H9 (cell line): ENCODE data around the gene CCL4L2. TPM values are rescaled to one million over a fixed set of nuclear protein-coding genes. Genes with fewer than 3 reads are reported as not detected.
"Not testable (repeated sequence)": the region's sequence is repeated elsewhere in the genome, so short reads cannot be mapped to it uniquely, and the experiment has no call there.

Source experiments
- DNase-seq: peaks from one replicate; pipeline ENCODE4 v3.0.0-alpha.2; 2017
- H2AFZ ChIP-seq: one replicate; pipeline ENCODE4 v1.6.1; 2013; ENCODE audit warnings: mild to moderate bottlenecking, low read length, control low read depth, moderate library complexity
- H2AK5ac ChIP-seq: 2 replicates; pipeline ENCODE4 v1.6.1; 2013; ENCODE audit warnings: low read length, control low read depth, mixed read lengths; ENCODE audit not compliant: insufficient read length
- H2BK120ac ChIP-seq: one replicate; pipeline ENCODE4 v1.6.1; 2013; ENCODE audit warnings: low read depth, mild to moderate bottlenecking, low read length, control low read depth, inconsistent platforms; ENCODE audit not compliant: poor library complexity, severe bottlenecking
- H2BK12ac ChIP-seq: 2 replicates; pipeline ENCODE4 v1.6.1; 2013; ENCODE audit warnings: low read length, control low read depth, mixed read lengths, low read depth; ENCODE audit not compliant: insufficient read length
- H2BK15ac ChIP-seq: 2 replicates; pipeline ENCODE4 v1.6.1; 2013; ENCODE audit warnings: low read depth, low read length, control low read depth
- H2BK20ac ChIP-seq: one replicate; pipeline ENCODE4 v1.6.1; 2013; ENCODE audit warnings: low read depth, mild to moderate bottlenecking, low read length, control low read depth, inconsistent platforms; ENCODE audit not compliant: poor library complexity, severe bottlenecking
- H2BK5ac ChIP-seq: 2 replicates; pipeline ENCODE4 v1.6.1; 2013; ENCODE audit warnings: low read length, control low read depth, mixed read lengths; ENCODE audit not compliant: insufficient read length
- H3K14ac ChIP-seq: 2 replicates; pipeline ENCODE4 v1.6.1; 2013; ENCODE audit warnings: low read length, control low read depth; ENCODE audit not compliant: insufficient read depth
- H3K18ac ChIP-seq: 2 replicates; pipeline ENCODE4 v1.6.1; 2013; ENCODE audit warnings: low read depth, mild to moderate bottlenecking, mixed read lengths, low read length, control low read depth; ENCODE audit not compliant: insufficient read length
- H3K23ac ChIP-seq: 2 replicates; pipeline ENCODE4 v1.6.1; 2013; ENCODE audit warnings: low read length, control low read depth, mixed read lengths, low read depth; ENCODE audit not compliant: insufficient read length
- H3K23me2 ChIP-seq: 2 replicates; pipeline ENCODE4 v1.6.1; 2013; ENCODE audit warnings: low read depth, mild to moderate bottlenecking, mixed read lengths, low read length, control low read depth; ENCODE audit not compliant: insufficient read length, poor library complexity, severe bottlenecking
- H3K27ac ChIP-seq: 2 replicates; pipeline ENCODE4 v1.5.1; 2013; ENCODE audit warnings: low read length, control low read depth, mixed read lengths, low read depth; ENCODE audit not compliant: insufficient read length
- H3K27me3 ChIP-seq: 2 replicates; pipeline ENCODE4 v1.6.1; 2013; ENCODE audit warnings: low read length, control low read depth, inconsistent platforms; ENCODE audit not compliant: insufficient read depth
- H3K4ac ChIP-seq: 2 replicates; pipeline ENCODE4 v1.6.1; 2013; ENCODE audit warnings: low read depth, mild to moderate bottlenecking, control low read depth, inconsistent platforms, low read length, moderate library complexity
- H3K4me1 ChIP-seq: 2 replicates; pipeline ENCODE4 v1.6.1; 2013; ENCODE audit warnings: low read length, control low read depth, inconsistent platforms; ENCODE audit not compliant: insufficient read depth
- H3K4me2 ChIP-seq: 2 replicates; pipeline ENCODE4 v1.6.1; 2013; ENCODE audit warnings: low read length, control low read depth, mixed read lengths; ENCODE audit not compliant: insufficient read length, insufficient read depth
- H3K56ac ChIP-seq: 2 replicates; pipeline ENCODE4 v1.6.1; 2013; ENCODE audit warnings: low read depth, mild to moderate bottlenecking, mixed read lengths, low read length, control low read depth; ENCODE audit not compliant: insufficient read length
- H3K79me1 ChIP-seq: 2 replicates; pipeline ENCODE4 v1.6.1; 2013; ENCODE audit warnings: low read depth, mild to moderate bottlenecking, moderate library complexity, low read length, control low read depth, inconsistent platforms; ENCODE audit not compliant: insufficient read depth, poor library complexity, severe bottlenecking
- H3K79me2 ChIP-seq: 2 replicates; pipeline ENCODE4 v1.6.1; 2013; ENCODE audit warnings: low read length, control low read depth, inconsistent platforms; ENCODE audit not compliant: insufficient read depth
- H3K9ac ChIP-seq: 2 replicates; pipeline ENCODE4 v1.6.1; 2013; ENCODE audit warnings: low read length, control low read depth, mixed read lengths; ENCODE audit not compliant: insufficient read length; ENCODE audit errors: extremely low read depth
- H3K9me3 ChIP-seq: one replicate; pipeline ENCODE4 v1.6.1; 2013; ENCODE audit warnings: low read depth, low read length, inconsistent platforms; ENCODE audit not compliant: control insufficient read depth
- H3T11ph ChIP-seq: one replicate; pipeline ENCODE4 v1.6.1; 2013; ENCODE audit warnings: mild to moderate bottlenecking, low read length, control low read depth, inconsistent platforms
- H4K20me1 ChIP-seq: one replicate; pipeline ENCODE4 v1.6.1; 2013; ENCODE audit not compliant: control insufficient read depth, insufficient read length, insufficient read depth
- H4K5ac ChIP-seq: 2 replicates; pipeline ENCODE4 v1.6.1; 2013; ENCODE audit warnings: low read depth, mild to moderate bottlenecking, mixed read lengths, low read length, control low read depth; ENCODE audit not compliant: insufficient read length
- H4K8ac ChIP-seq: replicated peaks from 2 replicates; pipeline ENCODE4 v1.6.1; 2013; ENCODE audit warnings: low read length, control low read depth, mixed read lengths, low read depth; ENCODE audit not compliant: insufficient read length
- H4K91ac ChIP-seq: 2 replicates; pipeline ENCODE4 v1.6.1; 2013; ENCODE audit warnings: low read depth, mild to moderate bottlenecking, moderate library complexity, mixed read lengths, low read length, control low read depth; ENCODE audit not compliant: insufficient read length
- H3K27ac Mint-ChIP-seq, 3 experiments: 2 replicates in 2 of 3; 3 replicates in 1 of 3; pipeline ENCODE4 v1.8.0; 2020 to 2021; ENCODE audit warnings: mixed read lengths in 3 of 3, mild to moderate bottlenecking in 1 of 3, moderate library complexity in 1 of 3
- H3K27me3 Mint-ChIP-seq: 2 replicates; pipeline ENCODE4 v1.8.0; 2021; ENCODE audit warnings: low read depth, mild to moderate bottlenecking, moderate library complexity, mixed read lengths
- H3K36me3 Mint-ChIP-seq, 3 experiments: 2 replicates in 2 of 3; 3 replicates in 1 of 3; pipeline ENCODE4 v1.8.0; 2020 to 2021; ENCODE audit warnings: low read depth in 3 of 3, mixed read lengths in 3 of 3; ENCODE audit not compliant: insufficient read depth in 1 of 3
- H3K4me1 Mint-ChIP-seq, 2 experiments: 2 replicates each; pipeline ENCODE4 v1.8.0; 2020; ENCODE audit warnings: mixed read lengths in 2 of 2
- H3K4me3 Mint-ChIP-seq, 2 experiments: 2 replicates in 1 of 2; 3 replicates in 1 of 2; pipeline ENCODE4 v1.8.0; 2020 to 2021; ENCODE audit warnings: mild to moderate bottlenecking in 2 of 2, mixed read lengths in 2 of 2, moderate library complexity in 1 of 2
- H3K9me3 Mint-ChIP-seq, 2 experiments: 2 replicates in 1 of 2; 3 replicates in 1 of 2; pipeline ENCODE4 v1.8.0; 2020; ENCODE audit warnings: mild to moderate bottlenecking in 2 of 2, mixed read lengths in 2 of 2, moderate library complexity in 1 of 2
- WGBS: extraction: QIAGEN DNeasy Blood & Tissue Kit; methylation state at CpG from one replicate; pipeline ENCODE4 v1.1.7; 2013; ENCODE audit warnings: missing lambda C conversion rate, low lambda C conversion rate, mixed read lengths; ENCODE audit not compliant: insufficient read length; ENCODE audit errors: extremely low coverage; 5-methylcytosine and 5-hydroxymethylcytosine counted together
- total RNA-seq: library from RNA; stranded (reverse); gene quantifications from 2 replicates; pipeline ENCODE4 v1.2.1, GENCODE V29; 2021
- TF ChIP-seq, protein P1 (sequence below): fragments of 200-600 bp; sonication (generic); conservative IDR thresholded peaks from 3 replicates; pipeline ENCODE4 v1.8.0; 2021; ENCODE audit warnings: antibody characterized with exemption, mild to moderate bottlenecking

CCL4L2 gene
- total RNA-seq, 1 experiment from 2014 or later: not detected

- H2BK120ac ChIP-seq: no peak overlapping the region
- TF ChIP-seq, protein P1, sequence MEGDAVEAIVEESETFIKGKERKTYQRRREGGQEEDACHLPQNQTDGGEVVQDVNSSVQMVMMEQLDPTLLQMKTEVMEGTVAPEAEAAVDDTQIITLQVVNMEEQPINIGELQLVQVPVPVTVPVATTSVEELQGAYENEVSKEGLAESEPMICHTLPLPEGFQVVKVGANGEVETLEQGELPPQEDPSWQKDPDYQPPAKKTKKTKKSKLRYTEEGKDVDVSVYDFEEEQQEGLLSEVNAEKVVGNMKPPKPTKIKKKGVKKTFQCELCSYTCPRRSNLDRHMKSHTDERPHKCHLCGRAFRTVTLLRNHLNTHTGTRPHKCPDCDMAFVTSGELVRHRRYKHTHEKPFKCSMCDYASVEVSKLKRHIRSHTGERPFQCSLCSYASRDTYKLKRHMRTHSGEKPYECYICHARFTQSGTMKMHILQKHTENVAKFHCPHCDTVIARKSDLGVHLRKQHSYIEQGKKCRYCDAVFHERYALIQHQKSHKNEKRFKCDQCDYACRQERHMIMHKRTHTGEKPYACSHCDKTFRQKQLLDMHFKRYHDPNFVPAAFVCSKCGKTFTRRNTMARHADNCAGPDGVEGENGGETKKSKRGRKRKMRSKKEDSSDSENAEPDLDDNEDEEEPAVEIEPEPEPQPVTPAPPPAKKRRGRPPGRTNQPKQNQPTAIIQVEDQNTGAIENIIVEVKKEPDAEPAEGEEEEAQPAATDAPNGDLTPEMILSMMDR: no peak
- H3K27ac ChIP-seq: no peak overlapping the region
- Mint-ChIP-seq H3K4me3 (no peak overlapping the region), H3K4me1 (peaks cover 4 to 9% of the 10 kb centered on the region in 2 experiments), H3K36me3 (peaks cover 0 to 3% (median 0%) of the 10 kb centered on the region in 3 experiments; a peak in 2 of 7 replicates), H3K9me3 (no peaks in the 10 kb centered on the region), H3K27ac (no peak overlapping the region), H3K27me3 (peaks cover 40% of the 10 kb centered on the region)
- DNase-seq: no peak
- peaks cover 15% of the 10 kb centered on the region for H3K23me2 ChIP-seq
- no peaks in the 10 kb centered on the region; the same call in 1 of the 2 replicates for H3K4me1 ChIP-seq
- no peak overlapping the region for H4K91ac ChIP-seq
- H4K8ac ChIP-seq: no peak overlapping the region
- no peak overlapping the region for H2BK5ac ChIP-seq
- H4K20me1 ChIP-seq: no peaks in the 10 kb centered on the region
- H3K9ac ChIP-seq: no peak overlapping the region
- H3K56ac ChIP-seq: no peak overlapping the region
- H3K18ac ChIP-seq: no peak overlapping the region
- H2BK20ac ChIP-seq: no peak overlapping the region
- no peaks in the 10 kb centered on the region for H3K9me3 ChIP-seq
- H2AFZ ChIP-seq: no peak overlapping the region
- H3T11ph ChIP-seq: no peak overlapping the region
- H2AK5ac ChIP-seq: no peak overlapping the region
- no peak overlapping the region for H3K4me2 ChIP-seq
- peaks cover 9% of the 10 kb centered on the region; the same call in 1 of the 2 replicates for H3K27me3 ChIP-seq
- H3K23ac ChIP-seq: no peak overlapping the region
- no peak overlapping the region for H4K5ac ChIP-seq
- WGBS: no CpG with 5 or more reads among the region's 2 CpGs
- no peaks in the 10 kb centered on the region for H3K79me1 ChIP-seq
- no peak overlapping the region for H2BK15ac ChIP-seq
- H3K4ac ChIP-seq: no peak overlapping the region
- H2BK12ac ChIP-seq: no peak overlapping the region
- H3K14ac ChIP-seq: no peak overlapping the region
- no peaks in the 10 kb centered on the region for H3K79me2 ChIP-seq
These were observed 25.4 kb upstream of the CCL4L2 start for GRCh38 chr17:36185416-36185815.

DNA sequence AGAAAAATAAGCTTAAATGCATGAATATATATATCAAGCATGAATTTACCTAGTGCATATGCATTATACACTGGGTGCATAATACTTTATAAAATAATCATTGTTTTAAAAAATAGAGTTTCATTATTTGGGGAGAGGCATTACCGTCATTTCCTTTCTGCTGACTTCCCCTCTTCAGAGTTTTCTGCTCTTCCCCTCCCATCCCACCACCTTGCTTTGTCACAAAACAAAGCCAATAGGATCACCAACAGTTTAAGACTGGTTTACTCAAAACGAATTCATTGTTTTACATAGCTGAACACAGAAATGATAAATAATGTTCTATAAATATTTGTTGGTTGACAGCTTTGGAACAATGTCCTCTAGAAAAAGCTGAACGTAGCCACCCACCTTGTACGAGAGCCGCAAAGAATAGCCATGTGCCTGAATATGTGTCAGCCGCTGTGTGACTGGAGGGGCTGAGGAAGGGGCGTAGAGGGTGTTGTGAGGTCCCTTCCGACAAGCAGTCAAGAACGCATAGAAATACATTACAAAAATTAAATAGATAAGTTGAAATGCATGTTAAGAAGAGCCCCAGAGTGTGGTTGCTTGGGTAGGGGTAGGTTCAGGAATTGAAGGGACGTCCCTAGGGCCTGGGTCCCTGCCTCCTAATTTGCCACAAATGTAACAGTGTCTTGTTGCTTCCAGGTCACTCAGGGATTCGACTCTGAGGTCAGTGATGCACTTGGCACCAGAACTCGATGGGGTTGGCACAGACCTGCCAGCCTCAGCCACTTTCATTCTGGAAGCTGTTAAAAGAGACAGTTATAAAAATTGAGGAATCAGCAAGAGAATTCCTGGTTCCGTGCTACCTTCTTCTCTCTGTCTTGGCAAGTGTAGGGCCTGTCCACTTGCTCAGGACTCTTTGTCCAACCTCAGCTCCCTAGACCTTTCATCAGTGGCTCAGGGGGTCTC lies 23.8 kb upstream of the CCL4L2 start:
- not testable (repeated sequence) for H4K5ac ChIP-seq, H3K4me1 Mint-ChIP-seq, H3K4me3 Mint-ChIP-seq

More for the DNA sequence above, 23.8 kb upstream of the CCL4L2 start:
- H4K8ac ChIP-seq, H3K9me3 ChIP-seq, H3K14ac ChIP-seq, H3K4me2 ChIP-seq, H3K9me3 Mint-ChIP-seq, H3K79me1 ChIP-seq, H2AFZ ChIP-seq, H3K36me3 Mint-ChIP-seq, H2BK5ac ChIP-seq, H3K9ac ChIP-seq, H2AK5ac ChIP-seq, H3K23ac ChIP-seq, H2BK120ac ChIP-seq, H4K20me1 ChIP-seq, H3K27ac ChIP-seq, H3K79me2 ChIP-seq, H3T11ph ChIP-seq, H3K4ac ChIP-seq, H4K91ac ChIP-seq, H2BK15ac ChIP-seq, H2BK20ac ChIP-seq, H3K4me1 ChIP-seq, H2BK12ac ChIP-seq, H3K56ac ChIP-seq, H3K27me3 ChIP-seq, DNase-seq, H3K18ac ChIP-seq: not testable (repeated sequence)
- peaks cover 15% of the 10 kb centered on the region for H3K23me2 ChIP-seq
- Mint-ChIP-seq H3K27ac (peak overlapping the region in 2 of 3 experiments; percentile 11 to 24; a peak in 2 of 7 replicates), H3K27me3 (peaks cover 26% of the 10 kb centered on the region)
- no CpG with 5 or more reads among the region's 13 CpGs for WGBS
